ENCODE data around the gene GRIFIN. TPM values are rescaled to one million over a fixed set of nuclear protein-coding genes. Genes with fewer than 3 reads are reported as not detected.

GRIFIN gene
- total and polyA plus RNA-seq, 3 donors from 2014 or later = not detected

GRCh38 chr7:2520131-2520760 is 44.0 kb upstream of the GRIFIN start:
- DNase-seq = peak; percentile 38
- H3K36me3 ChIP-seq (ENCODE audit: low read depth, missing control alignments) = no peaks in the 10 kb centered on the region
- no peaks in the 10 kb centered on the region for H3K27me3 ChIP-seq
- no peak for TF ChIP-seq POLR2A (IDR thresholded peaks at IDR 0.05)
- TF ChIP-seq, protein P1, sequence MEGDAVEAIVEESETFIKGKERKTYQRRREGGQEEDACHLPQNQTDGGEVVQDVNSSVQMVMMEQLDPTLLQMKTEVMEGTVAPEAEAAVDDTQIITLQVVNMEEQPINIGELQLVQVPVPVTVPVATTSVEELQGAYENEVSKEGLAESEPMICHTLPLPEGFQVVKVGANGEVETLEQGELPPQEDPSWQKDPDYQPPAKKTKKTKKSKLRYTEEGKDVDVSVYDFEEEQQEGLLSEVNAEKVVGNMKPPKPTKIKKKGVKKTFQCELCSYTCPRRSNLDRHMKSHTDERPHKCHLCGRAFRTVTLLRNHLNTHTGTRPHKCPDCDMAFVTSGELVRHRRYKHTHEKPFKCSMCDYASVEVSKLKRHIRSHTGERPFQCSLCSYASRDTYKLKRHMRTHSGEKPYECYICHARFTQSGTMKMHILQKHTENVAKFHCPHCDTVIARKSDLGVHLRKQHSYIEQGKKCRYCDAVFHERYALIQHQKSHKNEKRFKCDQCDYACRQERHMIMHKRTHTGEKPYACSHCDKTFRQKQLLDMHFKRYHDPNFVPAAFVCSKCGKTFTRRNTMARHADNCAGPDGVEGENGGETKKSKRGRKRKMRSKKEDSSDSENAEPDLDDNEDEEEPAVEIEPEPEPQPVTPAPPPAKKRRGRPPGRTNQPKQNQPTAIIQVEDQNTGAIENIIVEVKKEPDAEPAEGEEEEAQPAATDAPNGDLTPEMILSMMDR (IDR thresholded peaks at IDR 0.05) = no peak
- 9 to 29% methylated on average over 3 to 21 of the region's 37 CpGs for WGBS, 2 donors
- no peak overlapping the region for H3K27ac ChIP-seq
- H3K4me3 ChIP-seq = peak overlapping the region; percentile 23 to 42
- H3K9me3 ChIP-seq = no peaks in the 10 kb centered on the region
- intact Hi-C loops (cut with DNase I; ENCODE audit: low total_unique reads) = no loop called here
- H3K4me1 ChIP-seq = peaks cover 46% of the 10 kb centered on the region

DNA sequence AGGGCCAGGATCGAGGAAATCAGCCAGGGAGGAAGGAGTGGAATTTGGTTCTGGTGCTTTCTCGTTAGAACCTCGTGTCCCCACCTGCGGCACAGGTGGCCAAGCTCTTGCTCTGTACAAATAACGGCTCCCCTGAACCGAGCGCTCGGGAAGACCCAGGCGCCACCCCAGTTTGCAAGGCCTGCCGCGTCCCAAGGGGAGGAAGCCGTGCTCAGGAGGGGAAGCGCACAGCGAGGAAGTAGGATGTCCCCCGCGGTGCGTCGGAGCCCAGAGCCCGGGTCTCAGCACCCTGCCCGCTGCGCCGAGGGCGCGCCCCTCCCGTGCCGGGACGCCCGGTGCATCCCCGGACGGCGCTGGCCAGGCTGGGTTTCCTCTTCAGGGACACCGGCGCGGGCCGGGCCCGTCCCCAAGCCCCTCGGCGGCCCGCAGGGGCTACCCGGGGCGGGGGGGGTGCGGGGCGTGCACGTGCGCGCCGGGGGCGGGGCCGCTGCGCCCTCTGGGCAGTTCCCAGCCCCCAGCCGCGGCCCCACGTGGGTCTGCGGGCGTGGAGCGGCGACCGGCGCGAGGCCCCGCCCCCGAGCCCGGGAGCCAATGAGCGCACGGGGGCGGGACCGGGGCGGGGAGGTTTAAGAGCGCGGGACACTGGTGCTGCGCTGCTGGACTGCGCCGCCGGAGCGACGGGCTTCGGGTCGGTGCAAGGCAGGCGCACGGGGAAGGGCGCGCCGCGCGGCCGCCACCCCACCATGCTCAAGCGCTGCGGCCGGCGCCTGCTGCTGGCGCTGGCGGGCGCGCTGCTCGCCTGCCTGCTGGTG is 43.1 kb upstream of the GRIFIN start, which contains the start of gene LFNG:
TSS of gene LFNG (plus strand) at position 656 of the 812 bp plus-strand sequence. CDS start at position 744, 88 bp downstream.
- DNase-seq = peak; percentile 92
- Histone ChIP-seq H3K27ac (peak within 1 kb of the TSS in 1 of 2 donors; percentile 41), H3K4me3 (peak within 1 kb of the TSS; percentile 49 to 59), H3K9me3 (no peaks in the 10 kb centered on the region), H3K4me1 (peaks cover 37% of the 10 kb centered on the region), H3K36me3 (ENCODE audit: low read depth, missing control alignments) (no peaks in the 10 kb centered on the region), H3K27me3 (no peaks in the 10 kb centered on the region)
- TF ChIP-seq POLR2A (IDR thresholded peaks at IDR 0.05) = peak; percentile 25
- TF ChIP-seq, protein P1 (IDR thresholded peaks at IDR 0.05) = peak in 1 of 3 experiments; percentile 10
- intact Hi-C loops (cut with DNase I; ENCODE audit: low total_unique reads) = no loop called here
- 1 to 3% methylated on average over 7 to 56 of the region's 95 CpGs for WGBS, 2 donors

GRCh38 chr7:2518737-2519118 is 42.5 kb upstream of the GRIFIN start:
- TF ChIP-seq, protein P1 (IDR thresholded peaks at IDR 0.05) = no peak
- TF ChIP-seq POLR2A (IDR thresholded peaks at IDR 0.05) = no peak
- DNase-seq = no peak
- 10 to 12% methylated on average over 20 to 41 of the region's 41 CpGs for WGBS, 2 donors
- intact Hi-C loops (cut with DNase I; ENCODE audit: low total_unique reads) = no loop called here
- Histone ChIP-seq H3K27ac (peak overlapping the region in 1 of 2 donors; percentile 41), H3K9me3 (no peaks in the 10 kb centered on the region), H3K36me3 (ENCODE audit: low read depth, missing control alignments) (no peaks in the 10 kb centered on the region), H3K4me3 (peak overlapping the region; percentile 49 to 59), H3K27me3 (no peaks in the 10 kb centered on the region), H3K4me1 (peaks cover 31% of the 10 kb centered on the region)

GRCh38 chr7:2517678-2518507 is 41.7 kb upstream of the GRIFIN start:
- H3K4me3 ChIP-seq = peak overlapping the region in 1 of 2 donors; percentile 59
- intact Hi-C loops (cut with DNase I; ENCODE audit: low total_unique reads) = no loop called here
- WGBS, 2 donors = 62 to 66% methylated on average over 14 to 18 of the region's 18 CpGs
- TF ChIP-seq, protein P1 (IDR thresholded peaks at IDR 0.05) = no peak
- no peak for TF ChIP-seq POLR2A (IDR thresholded peaks at IDR 0.05)
- no peaks in the 10 kb centered on the region for H3K36me3 ChIP-seq (ENCODE audit: low read depth, missing control alignments)
- peaks cover 23% of the 10 kb centered on the region for H3K4me1 ChIP-seq
- no peaks in the 10 kb centered on the region for H3K9me3 ChIP-seq
- H3K27me3 ChIP-seq = no peaks in the 10 kb centered on the region
- no peak for DNase-seq
- H3K27ac ChIP-seq = no peak overlapping the region

All from testis (tissue), 3 donors.